Inflammatory macrophage treated with lipopolysaccharide for 1 hour (primary cell): ENCODE data around the gene CSNK1D.

Experiments
- DNase-seq, 2 donors: peaks; one replicate each; pipeline ENCODE4 v3.0.0-alpha.2; 2020 to 2022

Gene CSNK1D

GRCh38 chr17:82294064-82294773 is 20.7 kb upstream of the CSNK1D start:
- DNase-seq: no peak

- peak; percentile 95 to 96 for DNase-seq
Observed at GRCh38 chr17:82292251-82293154, 19.0 kb upstream of the CSNK1D start.

GRCh38 chr17:82291582-82292250 is 18.2 kb upstream of the CSNK1D start:
- no peak for DNase-seq

GRCh38 chr17:82287868-82288801 is 14.6 kb upstream of the CSNK1D start:
- peak in 1 of 2 donors; percentile 35 for DNase-seq

GRCh38 chr17:82287013-82287867 is 13.7 kb upstream of the CSNK1D start:
- DNase-seq: no peak

GRCh38 chr17:82285141-82285540 is 11.6 kb upstream of the CSNK1D start:
- no peak for DNase-seq

GRCh38 chr17:82283208-82283749 is 9.8 kb upstream of the CSNK1D start:
- peak; percentile 43 to 71 for DNase-seq

- no peak for DNase-seq
Observed at GRCh38 chr17:82282239-82283207, 9.0 kb upstream of the CSNK1D start.

- DNase-seq: peak; percentile 83 to 90
Observed at GRCh38 chr17:82281502-82282238, 8.2 kb upstream of the CSNK1D start.

- no peak for DNase-seq
Observed at GRCh38 chr17:82281076-82281475, 7.6 kb upstream of the CSNK1D start.

GRCh38 chr17:82280537-82280936 is 7.0 kb upstream of the CSNK1D start:
- DNase-seq: no peak

- DNase-seq: peak; percentile 75 to 81
Observed at GRCh38 chr17:82278786-82279391, 5.4 kb upstream of the CSNK1D start.

GRCh38 chr17:82278308-82278707 is 4.8 kb upstream of the CSNK1D start:
- DNase-seq: no peak

GRCh38 chr17:82277851-82278250 is 4.4 kb upstream of the CSNK1D start:
- DNase-seq: no peak

GRCh38 chr17:82276938-82277337 is 3.4 kb upstream of the CSNK1D start:
- no peak for DNase-seq

GRCh38 chr17:82275326-82275725 is 1.8 kb upstream of the CSNK1D start:
- DNase-seq: no peak

GRCh38 chr17:82274134-82275020 is 877 bp upstream of the CSNK1D start:
- no peak for DNase-seq
